ENCODE measurements around the gene PLCG2. TPM values are rescaled to one million over a fixed set of nuclear protein-coding genes. Genes with fewer than 3 reads are reported as not detected.

Gene PLCG2
- total and polyA plus RNA-seq, 2 donors from 2014 or later: 50.7 to 55.6 TPM

- DNase-seq: peak in 2 of 5 donors; percentile 19 to 26
- no peaks in the 10 kb centered on the region for H3K4me1 ChIP-seq (ENCODE audit: control insufficient read depth in 2 of 3, insufficient read depth in 2 of 3, low read depth in 1 of 3, low read length in 3 of 3)
- no peak overlapping the region for H3K4me3 ChIP-seq (ENCODE audit: low read length in 3 of 3)
- no peak overlapping the region for H3K27ac ChIP-seq (ENCODE audit: low read depth in 2 of 2, low read length in 2 of 2)
- H3K9ac ChIP-seq (ENCODE audit: low read length in 3 of 3): no peak overlapping the region
- FAIRE-seq: no peak
- intact Hi-C loops (cut with DNase I): no loop called here
- H3K27me3 ChIP-seq (ENCODE audit: control insufficient read depth, insufficient read depth, low read length): no peaks in the 10 kb centered on the region
- peaks cover 0 to 30% (median 24%) of the 10 kb centered on the region in 3 donors for H3K36me3 ChIP-seq (ENCODE audit: control insufficient read depth in 2 of 3, insufficient read depth in 3 of 3, low read length in 3 of 3)
- no peak for TF ChIP-seq CTCF (IDR thresholded peaks at IDR 0.05; ENCODE audit: borderline replicate concordance, extremely low read depth, insufficient read depth)
- no peaks in the 10 kb centered on the region for H3K9me3 ChIP-seq (ENCODE audit: control insufficient read depth in 2 of 3, insufficient read depth in 1 of 3, low read length in 3 of 3)
These were observed 160.3 kb downstream of the PLCG2 start for GRCh38 chr16:81939164-81940056.

GRCh38 chr16:81940781-81941560 lies 161.9 kb downstream of the PLCG2 start:
- Histone ChIP-seq H3K27me3 (ENCODE audit: control insufficient read depth, insufficient read depth, low read length) (no peaks in the 10 kb centered on the region), H3K4me1 (ENCODE audit: control insufficient read depth in 2 of 3, insufficient read depth in 2 of 3, low read depth in 1 of 3, low read length in 3 of 3) (no peaks in the 10 kb centered on the region), H3K36me3 (ENCODE audit: control insufficient read depth in 2 of 3, insufficient read depth in 3 of 3, low read length in 3 of 3) (peaks cover 0 to 33% (median 26%) of the 10 kb centered on the region in 3 donors), H3K9me3 (ENCODE audit: control insufficient read depth in 2 of 3, insufficient read depth in 1 of 3, low read length in 3 of 3) (no peaks in the 10 kb centered on the region), H3K4me3 (ENCODE audit: low read length in 3 of 3) (no peak overlapping the region), H3K27ac (ENCODE audit: low read depth in 2 of 2, low read length in 2 of 2) (no peak overlapping the region), H3K9ac (ENCODE audit: low read length in 3 of 3) (no peak overlapping the region)
- peak; percentile 26 for TF ChIP-seq CTCF (IDR thresholded peaks at IDR 0.05; ENCODE audit: borderline replicate concordance, extremely low read depth, insufficient read depth)
- FAIRE-seq (no peak), DNase-seq (peak in 2 of 5 donors; percentile 42 to 69)
- intact Hi-C loops (cut with DNase I): no loop called here

GRCh38 chr16:81942007-81942601 lies 163.0 kb downstream of the PLCG2 start:
- FAIRE-seq: no peak

More at GRCh38 chr16:81942007-81942601, 163.0 kb downstream of the PLCG2 start:
- DNase-seq: no peak
- no peak for TF ChIP-seq CTCF (IDR thresholded peaks at IDR 0.05; ENCODE audit: borderline replicate concordance, extremely low read depth, insufficient read depth)
- Histone ChIP-seq H3K27me3 (ENCODE audit: control insufficient read depth, insufficient read depth, low read length) (no peaks in the 10 kb centered on the region), H3K4me3 (ENCODE audit: low read length in 3 of 3) (no peak overlapping the region), H3K9me3 (ENCODE audit: control insufficient read depth in 2 of 3, insufficient read depth in 1 of 3, low read length in 3 of 3) (no peaks in the 10 kb centered on the region), H3K4me1 (ENCODE audit: control insufficient read depth in 2 of 3, insufficient read depth in 2 of 3, low read depth in 1 of 3, low read length in 3 of 3) (no peaks in the 10 kb centered on the region), H3K36me3 (ENCODE audit: control insufficient read depth in 2 of 3, insufficient read depth in 3 of 3, low read length in 3 of 3) (peaks cover 0 to 30% (median 23%) of the 10 kb centered on the region in 3 donors), H3K27ac (ENCODE audit: low read depth in 2 of 2, low read length in 2 of 2) (no peak overlapping the region), H3K9ac (ENCODE audit: low read length in 3 of 3) (no peak overlapping the region)
- intact Hi-C loops (cut with DNase I): no loop called here

Data from kidney (tissue), 14 donors.